OCI-LY3 (cell line): ENCODE data around the gene GRID1.

Experiments
- CTCF ChIP-seq: fragments of 200-600, 300-600 bp; sonication (generic); IDR thresholded peaks from 2 replicates; pipeline ENCODE4 v1.5.1; 2014; ENCODE audit warnings: antibody characterized with exemption, low read length, low read depth
- EZH2phosphoT487 ChIP-seq: fragments of 200-600 bp; shearing (Covaris generic); IDR thresholded peaks from 2 replicates; pipeline ENCODE4 v1.6.1; 2018; ENCODE audit warnings: antibody characterized with exemption, mixed run types, low read depth

- TF ChIP-seq CTCF (peak; percentile 48), EZH2phosphoT487 (no peak)
Measured at GRCh38 chr10:86349474-86349873, 17.1 kb downstream of the GRID1 start.
